Measurements from ENCODE around the gene AK8. TPM values are rescaled to one million over a fixed set of nuclear protein-coding genes. Genes with fewer than 3 reads are reported as not detected.

The AK8 gene
- total RNA-seq, 4 donors from 2014 or later: 0.61 to 1.9 TPM; not detected in 2

GRCh38 chr9:132877458-132877823, 643 bp downstream of the AK8 start:
- H3K27ac ChIP-seq: peak overlapping the region in 1 of 2 donors; percentile 81
- TF ChIP-seq CTCF (IDR thresholded peaks at IDR 0.05): no peak
- TF ChIP-seq POLR2A (IDR thresholded peaks at IDR 0.05): no peak
- no peak for DNase-seq

GRCh38 chr9:132876849-132877248, 1.2 kb downstream of the AK8 start:
- TF ChIP-seq CTCF (IDR thresholded peaks at IDR 0.05): no peak
- no peak for TF ChIP-seq POLR2A (IDR thresholded peaks at IDR 0.05)
- Histone ChIP-seq H3K4me3 (no peak overlapping the region), H3K4me1 (no peaks in the 10 kb centered on the region), H3K27ac (no peak overlapping the region), H3K27me3 (no peaks in the 10 kb centered on the region), H3K36me3 (no peaks in the 10 kb centered on the region), H3K9me3 (no peaks in the 10 kb centered on the region)
- intact Hi-C loops (cut with DNase I; ENCODE audit: low total_unique reads): no loop called here
- DNase-seq: no peak

More at GRCh38 chr9:132877458-132877823, 643 bp downstream of the AK8 start:
- intact Hi-C loops (cut with DNase I; ENCODE audit: low total_unique reads): no loop called here
- no peaks in the 10 kb centered on the region for H3K9me3 ChIP-seq
- H3K4me3 ChIP-seq: peak overlapping the region in 1 of 2 donors; percentile 62
- H3K4me1 ChIP-seq: no peaks in the 10 kb centered on the region
- H3K36me3 ChIP-seq: no peaks in the 10 kb centered on the region
- no peaks in the 10 kb centered on the region for H3K27me3 ChIP-seq

- no peak for DNase-seq
- H3K36me3 ChIP-seq: no peaks in the 10 kb centered on the region
- TF ChIP-seq POLR2A (IDR thresholded peaks at IDR 0.05) (no peak), CTCF (IDR thresholded peaks at IDR 0.05) (no peak)
- H3K4me3 ChIP-seq: no peak overlapping the region
- intact Hi-C loops (cut with DNase I; ENCODE audit: low total_unique reads): no loop called here
- H3K9me3 ChIP-seq: no peaks in the 10 kb centered on the region
- no peak overlapping the region for H3K27ac ChIP-seq
- H3K27me3 ChIP-seq: no peaks in the 10 kb centered on the region
- no peaks in the 10 kb centered on the region for H3K4me1 ChIP-seq
These were observed 2.9 kb downstream of the AK8 start for GRCh38 chr9:132875159-132875558.

- no peak overlapping the region for H3K4me3 ChIP-seq
- intact Hi-C loops (cut with DNase I; ENCODE audit: low total_unique reads): no loop called here
- no peaks in the 10 kb centered on the region for H3K36me3 ChIP-seq
- no peaks in the 10 kb centered on the region for H3K9me3 ChIP-seq
- no peak overlapping the region for H3K27ac ChIP-seq
- no peaks in the 10 kb centered on the region for H3K27me3 ChIP-seq
- TF ChIP-seq POLR2A (IDR thresholded peaks at IDR 0.05): no peak
- no peak for TF ChIP-seq CTCF (IDR thresholded peaks at IDR 0.05)
- H3K4me1 ChIP-seq: no peaks in the 10 kb centered on the region
- no peak for DNase-seq
These were observed 4.7 kb downstream of the AK8 start for GRCh38 chr9:132873403-132873802.

- H3K36me3 ChIP-seq: no peaks in the 10 kb centered on the region
- no peak overlapping the region for H3K27ac ChIP-seq
- no peaks in the 10 kb centered on the region for H3K4me1 ChIP-seq
- no peak overlapping the region for H3K4me3 ChIP-seq
- no peak for DNase-seq
- no peaks in the 10 kb centered on the region for H3K9me3 ChIP-seq
- intact Hi-C loops (cut with DNase I; ENCODE audit: low total_unique reads): no loop called here
- TF ChIP-seq POLR2A (IDR thresholded peaks at IDR 0.05) (no peak), CTCF (IDR thresholded peaks at IDR 0.05) (no peak)
- no peaks in the 10 kb centered on the region for H3K27me3 ChIP-seq
These were observed 8.8 kb downstream of the AK8 start for GRCh38 chr9:132869266-132869665.
